Neural cell (in vitro differentiated cells): ENCODE data around the gene EXOC2.

Experiments
- CTCF ChIP-seq: fragments of 450-650 bp; IDR thresholded peaks from 2 replicates; pipeline ENCODE4 v1.5.1; 2014; ENCODE audit warnings: antibody characterized with exemption, mild to moderate bottlenecking, moderate library complexity; ENCODE audit not compliant: poor library complexity, severe bottlenecking
- EP300 ChIP-seq: fragments of 450-650 bp; conservative IDR thresholded peaks from 2 replicates; pipeline ENCODE4 v1.6.1; 2014; ENCODE audit warnings: antibody characterized with exemption, mild to moderate bottlenecking, moderate library complexity; ENCODE audit not compliant: poor library complexity, severe bottlenecking
- EZH2 ChIP-seq: fragments of 200-600, 300-800 bp; shearing (Covaris generic), sonication (generic); IDR thresholded peaks from 2 replicates; pipeline ENCODE4 v1.6.1; 2014; ENCODE audit warnings: antibody characterized with exemption, low read length, borderline replicate concordance, mild to moderate bottlenecking; ENCODE audit not compliant: insufficient read depth, poor library complexity, severe bottlenecking
- MXI1 ChIP-seq: fragments of 450-650 bp; conservative IDR thresholded peaks from 2 replicates; pipeline ENCODE4 v1.6.1; 2014; ENCODE audit warnings: antibody characterized with exemption, mild to moderate bottlenecking; ENCODE audit not compliant: poor library complexity, severe bottlenecking
- POLR2AphosphoS5 ChIP-seq: IDR thresholded peaks from 2 replicates; pipeline ENCODE4 v1.6.1; 2012
- RAD21 ChIP-seq: fragments of 450-650 bp; conservative IDR thresholded peaks from 2 replicates; pipeline ENCODE4 v1.6.1; 2014; ENCODE audit warnings: antibody characterized with exemption, mild to moderate bottlenecking, moderate library complexity
- REST ChIP-seq: IDR thresholded peaks from 2 replicates; pipeline ENCODE4 v1.6.1; 2012; ENCODE audit warnings: borderline replicate concordance
- SMC3 ChIP-seq: fragments of 450-650 bp; conservative IDR thresholded peaks from 2 replicates; pipeline ENCODE4 v1.6.1; 2014; ENCODE audit warnings: antibody characterized with exemption, mild to moderate bottlenecking, moderate library complexity; ENCODE audit not compliant: poor library complexity
- TAF1 ChIP-seq: IDR thresholded peaks from 2 replicates; pipeline ENCODE4 v1.6.1; 2012; ENCODE audit warnings: low read depth

GRCh38 chr6:513961-514360 lies 179.0 kb downstream of the EXOC2 start:
- no peak for TF ChIP-seq EZH2
- TF ChIP-seq CTCF, result no peak
- TF ChIP-seq SMC3, result no peak
- TF ChIP-seq POLR2AphosphoS5, result no peak
- no peak for TF ChIP-seq EP300
- TF ChIP-seq REST, result no peak
- no peak for TF ChIP-seq MXI1
- no peak for TF ChIP-seq RAD21
- no peak for TF ChIP-seq TAF1
